HCT116 (cell line): ENCODE data around the gene C15orf40. TPM values are rescaled to one million over a fixed set of nuclear protein-coding genes. Genes with fewer than 3 reads are reported as not detected.

Experiments
- ATAC-seq: fragments of 200-7000 bp; cut with Tn5 transposase; 2 replicates; pipeline ENCODE4 v1.9.1; 2020; ENCODE audit warnings: mild to moderate bottlenecking, moderate library complexity
- BruUV-seq: library from RNA; stranded (reverse); fragments of 400-500 nt; replicated peaks from 2 replicates; lab custom pipeline; 2021; lab: Mats Ljungman, UMichigan
- CTCF ChIA-PET: fragments of 300-600 bp; sonication (Branson Sonifier 250); formaldehyde crosslinking; loops from one replicate; lab custom pipeline; 2021; ENCODE audit warnings: antibody characterized with exemption; lab: Charles Lee
- POLR2A ChIA-PET: fragments of 300-600, 350-600 bp; sonication (Branson Sonifier 250); formaldehyde crosslinking; loops from one replicate; lab custom pipeline; 2021; ENCODE audit warnings: antibody characterized with exemption; lab: Charles Lee
- RAD21 ChIA-PET, 2 experiments: fragments of 300-600 bp; sonication (Branson Sonifier 250); formaldehyde crosslinking; loops; one replicate each; lab custom pipeline; 2023; ENCODE audit warnings: low total read pairs in 2 of 2; ENCODE audit not compliant: uncharacterized antibody in 2 of 2, unreplicated experiment in 2 of 2, low non-redundant PET in 1 of 2; lab: Charles Lee
- DNase-seq: peaks from one replicate; pipeline ENCODE4 v3.0.0-alpha.2; 2010; ENCODE audit warnings: low read depth, low spot score
- H2AFZ ChIP-seq: fragments of 200-600 bp; shearing (Covaris generic), sonication (generic); 2 replicates; pipeline ENCODE4 v1.6.1; 2017; ENCODE audit warnings: low read depth, mixed run types, mixed read lengths, antibody characterized with exemption, low read length; ENCODE audit not compliant: poor library complexity, severe bottlenecking
- H3K27ac ChIP-seq: 2 replicates; pipeline ENCODE4 v1.5.1; 2012; ENCODE audit warnings: low read depth, low read length
- H3K27me3 ChIP-seq: fragments of 200-600 bp; sonication (generic); 2 replicates; pipeline ENCODE4 v1.6.1; 2016; ENCODE audit warnings: mixed run types, low read length, mixed read lengths; ENCODE audit not compliant: insufficient read depth
- H3K36me3 ChIP-seq, 2 experiments: fragments of 200-500 bp in 1 of 2; fragments of 200-600 bp in 1 of 2; sonication (Bioruptor generic) in 1 of 2; sonication (generic) in 1 of 2; 2 replicates each; pipeline versions ENCODE4 v1.5.1 to v1.6.1; 2014 to 2016; ENCODE audit warnings: low read length in 2 of 2, inconsistent platforms in 1 of 2, mixed read lengths in 1 of 2, mixed run types in 1 of 2; ENCODE audit not compliant: insufficient read depth in 2 of 2, control insufficient read depth in 1 of 2
- H3K4me1 ChIP-seq, 2 experiments: fragments of 200-600 bp in 1 of 2; sonication (generic) in 1 of 2; 2 replicates each; pipeline versions ENCODE4 v1.5.1 to v1.6.1; 2012 to 2017; ENCODE audit warnings: low read length in 2 of 2, inconsistent platforms in 1 of 2, mild to moderate bottlenecking in 1 of 2, mixed read lengths in 1 of 2, mixed run types in 1 of 2, moderate library complexity in 1 of 2; ENCODE audit not compliant: insufficient read depth in 2 of 2, control insufficient read depth in 1 of 2
- H3K4me2 ChIP-seq: fragments of 200-600 bp; sonication (generic); 2 replicates; pipeline ENCODE4 v1.6.1; 2017; ENCODE audit warnings: mixed run types, low read length, mixed read lengths
- H3K4me3 ChIP-seq, 2 experiments: fragments of 200-600 bp in 1 of 2; sonication (generic) in 1 of 2; replicated peaks in 1 of 2; 2 replicates each; pipeline ENCODE4 v1.5.1; 2011 to 2016; ENCODE audit warnings: low read length in 2 of 2, control low read depth in 1 of 2, low read depth in 1 of 2, mild to moderate bottlenecking in 1 of 2, mixed read lengths in 1 of 2, mixed run types in 1 of 2
- H3K79me2 ChIP-seq: fragments of 200-600 bp; sonication (generic); 2 replicates; pipeline ENCODE4 v1.6.1; 2017; ENCODE audit warnings: mild to moderate bottlenecking, mixed run types, low read length, moderate library complexity, mixed read lengths; ENCODE audit not compliant: insufficient read depth
- H3K9ac ChIP-seq: fragments of 200-600 bp; sonication (generic); 2 replicates; pipeline ENCODE4 v1.6.1; 2016; ENCODE audit warnings: low read length, mixed read lengths
- H3K9me2 ChIP-seq: fragments of 200-600 bp; sonication (generic), shearing (Covaris generic); 2 replicates; pipeline ENCODE4 v1.6.1; 2017; ENCODE audit warnings: mixed run types, mild to moderate bottlenecking, moderate library complexity; ENCODE audit not compliant: insufficient read depth
- H3K9me3 ChIP-seq, 2 experiments: fragments of 200-500 bp in 1 of 2; fragments of 200-600 bp in 1 of 2; sonication (Bioruptor generic) in 1 of 2; sonication (generic) in 1 of 2; 2 replicates each; pipeline ENCODE4 v1.6.1; 2014 to 2017; ENCODE audit warnings: low read length in 2 of 2, mixed read lengths in 2 of 2, inconsistent platforms in 1 of 2, low read depth in 1 of 2, mild to moderate bottlenecking in 1 of 2, mixed run types in 1 of 2, moderate library complexity in 1 of 2; ENCODE audit not compliant: control insufficient read depth in 1 of 2, insufficient read depth in 1 of 2
- H4K20me1 ChIP-seq: fragments of 200-600 bp; sonication (generic), shearing (Covaris generic); 2 replicates; pipeline ENCODE4 v1.6.1; 2017; ENCODE audit warnings: mixed run types, mild to moderate bottlenecking, moderate library complexity; ENCODE audit not compliant: insufficient read depth
- ATF3 ChIP-seq: IDR thresholded peaks from 2 replicates; pipeline ENCODE4 v1.6.1; 2012
- CEBPB ChIP-seq: IDR thresholded peaks from 2 replicates; pipeline ENCODE4 v1.6.1; 2012; ENCODE audit warnings: low read depth
- CTCF ChIP-seq, 3 experiments: fragments of 200-600 bp in 1 of 3; sonication (generic) in 1 of 3; IDR thresholded peaks in 2 of 3; conservative IDR thresholded peaks in 1 of 3; 2 replicates each; pipeline ENCODE4 v1.5.1; 2012 to 2017; ENCODE audit warnings: low read depth in 2 of 3, low read length in 2 of 3, antibody characterized with exemption in 1 of 3, borderline replicate concordance in 1 of 3, control low read depth in 1 of 3, mild to moderate bottlenecking in 1 of 3, mixed read lengths in 1 of 3, mixed run types in 1 of 3, moderate library complexity in 1 of 3; ENCODE audit not compliant: insufficient read depth in 1 of 3
- ELF1 ChIP-seq: IDR thresholded peaks from 2 replicates; pipeline ENCODE4 v1.6.1; 2012; ENCODE audit warnings: low read depth, borderline replicate concordance
- EZH2 ChIP-seq: fragments of 200-600 bp; sonication (generic); IDR thresholded peaks from 2 replicates; pipeline ENCODE4 v1.6.1; 2017; ENCODE audit warnings: antibody characterized with exemption, mixed run types
- EZH2phosphoT487 ChIP-seq: fragments of 200-600 bp; IDR thresholded peaks from 2 replicates; pipeline ENCODE4 v1.6.1; 2018; ENCODE audit warnings: antibody characterized with exemption, borderline replicate concordance
- FOSL1 ChIP-seq: IDR thresholded peaks from 2 replicates; pipeline ENCODE4 v1.6.1; 2012; ENCODE audit warnings: low read depth
- JUND ChIP-seq: IDR thresholded peaks from 2 replicates; pipeline ENCODE4 v1.6.1; 2012
- MAX ChIP-seq: IDR thresholded peaks from 2 replicates; pipeline ENCODE4 v1.6.1; 2012
- POLR2AphosphoS5 ChIP-seq: IDR thresholded peaks from 2 replicates; pipeline ENCODE4 v1.6.1; 2011; ENCODE audit warnings: mild to moderate bottlenecking, low read depth, low read length, moderate library complexity
- RAD21 ChIP-seq: IDR thresholded peaks from 2 replicates; pipeline ENCODE4 v1.6.1; 2012; ENCODE audit warnings: low read depth, mild to moderate bottlenecking
- REST ChIP-seq: IDR thresholded peaks from 2 replicates; pipeline ENCODE4 v1.6.1; 2012; ENCODE audit warnings: low read depth
- SIN3A ChIP-seq: IDR thresholded peaks from 2 replicates; pipeline ENCODE4 v1.6.1; 2012; ENCODE audit warnings: low read depth
- SP1 ChIP-seq: IDR thresholded peaks from 2 replicates; pipeline ENCODE4 v1.6.1; 2012; ENCODE audit warnings: low read depth
- TCF7L2 ChIP-seq: IDR thresholded peaks from 2 replicates; pipeline ENCODE4 v1.7.0; 2011; ENCODE audit warnings: borderline replicate concordance, inconsistent platforms; ENCODE audit not compliant: insufficient read depth, insufficient read length; ENCODE audit errors: extremely low read depth
- ZBTB33 ChIP-seq: IDR thresholded peaks from 2 replicates; pipeline ENCODE4 v1.6.1; 2011; ENCODE audit warnings: mild to moderate bottlenecking, low read length, moderate library complexity; ENCODE audit not compliant: insufficient replicate concordance; ENCODE audit errors: extremely low read depth
- ZFX ChIP-seq: fragments of 450-650 bp; IDR thresholded peaks from 2 replicates; pipeline ENCODE4 v1.6.1; 2017
- intact Hi-C: fragments of 100-400 bp; cut with micrococcal nuclease; formaldehyde crosslinking; loops from 2 replicates; pipeline ENCODE4 v1.10.0; 2022
- total RNA-seq: library from RNA; stranded (reverse); gene quantifications from one replicate; pipeline ENCODE4 v1.2.1, GENCODE V29; 2021; ENCODE audit not compliant: unreplicated experiment

Gene C15orf40
- total RNA-seq, 1 experiment from 2014 or later = 26.0 TPM

GRCh38 chr15:83015361-83015760 is 3.9 kb upstream of the C15orf40 start:
- RAD21 ChIA-PET = no interaction called here
- H3K79me2 ChIP-seq = peaks cover 15% of the 10 kb centered on the region
- no peak for TF ChIP-seq SIN3A
- TF ChIP-seq FOSL1 = no peak
- no peak for TF ChIP-seq JUND
- no peak for TF ChIP-seq MAX
- TF ChIP-seq ZBTB33 = no peak
- no peak for TF ChIP-seq ELF1
- no peak for TF ChIP-seq POLR2AphosphoS5
- no peak for TF ChIP-seq EZH2
- TF ChIP-seq ZFX = no peak
- TF ChIP-seq REST = no peak
- no peak for TF ChIP-seq SP1
- TF ChIP-seq EZH2phosphoT487 = no peak
- TF ChIP-seq CTCF (IDR thresholded peaks at IDR 0.05 in 2 of 3, conservative IDR thresholded peaks at IDR 0.05 in 1 of 3; ENCODE audit: borderline replicate concordance in 1 of 3, insufficient read depth in 1 of 3, low read depth in 2 of 3, low read length in 2 of 3) = no peak
- TF ChIP-seq CEBPB = no peak
- no peak for TF ChIP-seq ATF3
- TF ChIP-seq RAD21 = no peak
- no peak for TF ChIP-seq TCF7L2
- TF ChIP-seq, all 23 proteins: peak for 0
- ATAC-seq (no peak), DNase-seq (no peak)
- no peak overlapping the region for H3K4me2 ChIP-seq
- H3K9me2 ChIP-seq = no peaks in the 10 kb centered on the region
- ChIA-PET POLR2A (no interaction called here), CTCF (no interaction called here)
- intact Hi-C loops = no loop called here
- H4K20me1 ChIP-seq = 0 out of 2 replicates have a peak, but pooled peaks cover 3% of the 10 kb centered on the region
- H3K9ac ChIP-seq = no peak overlapping the region
- no peak overlapping the region for H3K4me3 ChIP-seq
- no peaks in the 10 kb centered on the region for H3K9me3 ChIP-seq
- H3K27me3 ChIP-seq = no peaks in the 10 kb centered on the region
- H3K36me3 ChIP-seq = peaks cover 21 to 26% of the 10 kb centered on the region in 2 experiments; a peak in 3 of 4 replicates
- no TSS peak for BruUV-seq
- no peak overlapping the region for H3K27ac ChIP-seq
- peaks cover 2 to 14% of the 10 kb centered on the region in 2 experiments; a peak in 3 of 4 replicates for H3K4me1 ChIP-seq
- no peak overlapping the region for H2AFZ ChIP-seq
